SK-N-SH (cell line): Measurements from ENCODE around the gene MCM3AP. TPM values are rescaled to one million over a fixed set of nuclear protein-coding genes. Genes with fewer than 3 reads are reported as not detected.
A peak's percentile ranks its signal among the peaks of the same experiment; 100 is the strongest.

Source experiments
- CTCF ChIA-PET: fragments of 300-600, 350-600 bp; formaldehyde crosslinking; extraction: SDS; loops from one replicate; lab custom pipeline; 2021; lab: Yijun Ruan, JAX
- POLR2A ChIA-PET: fragments of 350-600 bp; sonication (Branson Sonifier 250); formaldehyde crosslinking; extraction: SDS; loops from one replicate; lab custom pipeline; 2020; ENCODE audit warnings: antibody characterized with exemption, inconsistent platforms; lab: Yijun Ruan, JAX
- DNase-seq: peaks from one replicate; pipeline ENCODE4 v3.0.0; 2012
- H2AFZ ChIP-seq: fragments of 200-600 bp; sonication (generic); 2 replicates; pipeline ENCODE4 v1.8.1; 2016; ENCODE audit warnings: antibody characterized with exemption, mild to moderate bottlenecking, low read depth
- H3F3A ChIP-seq: fragments of 200-600 bp; sonication (generic); replicated peaks from 2 replicates; pipeline ENCODE3; 2016; ENCODE audit warnings: antibody characterized with exemption, mild to moderate bottlenecking; ENCODE audit not compliant: insufficient read depth
- H3K27ac ChIP-seq, 2 experiments: fragments of 200-500 bp in 1 of 2; fragments of 200-600 bp in 1 of 2; sonication (Bioruptor generic) in 1 of 2; sonication (generic), shearing (Covaris generic) in 1 of 2; 2 replicates each; pipeline versions ENCODE4 v1.5.1 to v1.6.1; 2014 to 2016; ENCODE audit warnings: low read depth in 2 of 2, inconsistent platforms in 1 of 2, low read length in 1 of 2, mild to moderate bottlenecking in 1 of 2, mixed read lengths in 1 of 2
- H3K27me3 ChIP-seq: fragments of 200-600 bp; sonication (generic), shearing (Covaris generic); 2 replicates; pipeline ENCODE4 v1.6.1; 2016; ENCODE audit warnings: mixed run types; ENCODE audit not compliant: insufficient read depth
- H3K36me3 ChIP-seq, 2 experiments: fragments of 200-500 bp in 1 of 2; fragments of 200-600 bp in 1 of 2; sonication (Bioruptor generic) in 1 of 2; sonication (generic) in 1 of 2; replicated peaks in 1 of 2; 2 replicates each; pipeline versions ENCODE3 to v1.5.1; 2014 to 2016; ENCODE audit warnings: low read length in 1 of 2, mild to moderate bottlenecking in 1 of 2; ENCODE audit not compliant: insufficient read depth in 2 of 2, control insufficient read depth in 1 of 2
- H3K4me1 ChIP-seq, 2 experiments: fragments of 200-500 bp in 1 of 2; fragments of 200-600 bp in 1 of 2; sonication (Bioruptor generic) in 1 of 2; sonication (generic), shearing (Covaris generic) in 1 of 2; 2 replicates each; pipeline versions ENCODE4 v1.5.1 to v1.6.1; 2014 to 2016; ENCODE audit warnings: low read depth in 1 of 2, low read length in 1 of 2, mixed run types in 1 of 2; ENCODE audit not compliant: insufficient read depth in 2 of 2, control insufficient read depth in 1 of 2
- H3K4me2 ChIP-seq: fragments of 200-600 bp; sonication (generic), shearing (Covaris generic); 2 replicates; pipeline ENCODE4 v1.6.1; 2017; ENCODE audit warnings: mixed run types
- H3K4me3 ChIP-seq, 2 experiments: fragments of 200-500 bp in 1 of 2; fragments of 200-600 bp in 1 of 2; sonication (Bioruptor generic) in 1 of 2; sonication (generic), shearing (Covaris generic) in 1 of 2; 2 replicates each; pipeline versions ENCODE4 v1.5.1 to v1.8.1; 2014 to 2016; ENCODE audit warnings: low read depth in 2 of 2, inconsistent platforms in 1 of 2, low read length in 1 of 2, mild to moderate bottlenecking in 1 of 2, mixed read lengths in 1 of 2, moderate library complexity in 1 of 2
- H3K79me2 ChIP-seq: fragments of 200-600 bp; sonication (generic); 2 replicates; pipeline ENCODE4 v1.8.1; 2017; ENCODE audit warnings: mild to moderate bottlenecking; ENCODE audit not compliant: insufficient read depth
- H3K9ac ChIP-seq: fragments of 200-600 bp; sonication (generic); 2 replicates; pipeline ENCODE4 v1.6.1; 2017; ENCODE audit warnings: mixed run types
- H3K9me2 ChIP-seq: fragments of 200-600 bp; sonication (generic); 2 replicates; pipeline ENCODE4 v1.6.1; 2017; ENCODE audit warnings: mixed run types
- H3K9me3 ChIP-seq: fragments of 200-600 bp; sonication (generic); 2 replicates; pipeline ENCODE4 v1.6.1; 2017; ENCODE audit warnings: mixed run types, mild to moderate bottlenecking, moderate library complexity
- H4K20me1 ChIP-seq: fragments of 200-600 bp; sonication (generic); 2 replicates; pipeline ENCODE4 v1.6.1; 2017; ENCODE audit warnings: mild to moderate bottlenecking, mixed run types; ENCODE audit not compliant: insufficient read depth
- EZH2phosphoT487 ChIP-seq: fragments of 200-600 bp; sonication (generic); IDR thresholded peaks from 2 replicates; pipeline ENCODE4 v1.6.1; 2017; ENCODE audit warnings: low read depth, mixed run types, mild to moderate bottlenecking, antibody characterized with exemption, moderate library complexity, borderline replicate concordance
- FOSL2 ChIP-seq: IDR thresholded peaks from 2 replicates; pipeline ENCODE4 v1.4.0; 2012; ENCODE audit warnings: low read depth, mild to moderate bottlenecking, moderate library complexity, borderline replicate concordance
- FOXJ3 ChIP-seq: sonication (generic); formaldehyde crosslinking; IDR thresholded peaks from 2 replicates; pipeline ENCODE4 v1.5.1; 2020; ENCODE audit warnings: mild to moderate bottlenecking, missing genetic modification reagents
- FOXM1 ChIP-seq: IDR thresholded peaks from 2 replicates; pipeline ENCODE4 v1.4.0; 2012; ENCODE audit warnings: low read depth, mild to moderate bottlenecking
- GATA2 ChIP-seq: sonication (generic); formaldehyde crosslinking; IDR thresholded peaks from 2 replicates; pipeline ENCODE4 v1.5.0; 2020; ENCODE audit warnings: mild to moderate bottlenecking, missing genetic modification reagents
- JUND ChIP-seq: IDR thresholded peaks from 2 replicates; pipeline ENCODE4 v1.4.0; 2012
- MEF2A ChIP-seq: IDR thresholded peaks from 2 replicates; pipeline ENCODE4 v1.4.0; 2012; ENCODE audit warnings: low read depth, borderline replicate concordance
- NRF1 ChIP-seq: IDR thresholded peaks from 2 replicates; pipeline ENCODE4 v1.6.1; 2012; ENCODE audit warnings: low read depth, mild to moderate bottlenecking, low read length
- POLR2AphosphoS5 ChIP-seq: IDR thresholded peaks from 2 replicates; pipeline ENCODE4 v1.6.1; 2012; ENCODE audit warnings: low read depth, low read length
- RAD21 ChIP-seq: IDR thresholded peaks from 2 replicates; pipeline ENCODE4 v1.6.1; 2012; ENCODE audit warnings: mild to moderate bottlenecking, low read length
- RCOR1 ChIP-seq: fragments of 150-350 bp; IDR thresholded peaks from 2 replicates; pipeline ENCODE4 v1.6.1; 2017; ENCODE audit warnings: antibody characterized with exemption, low read length
- RFX5 ChIP-seq: IDR thresholded peaks from 2 replicates; pipeline ENCODE4 v1.6.1; 2012; ENCODE audit warnings: mild to moderate bottlenecking, improper control_type of control experiment, low read length
- RXRA ChIP-seq: IDR thresholded peaks from 2 replicates; pipeline ENCODE4 v1.4.0; 2012; ENCODE audit warnings: low read depth, mild to moderate bottlenecking, borderline replicate concordance
- TAF1 ChIP-seq: IDR thresholded peaks from 2 replicates; pipeline ENCODE4 v1.6.1; 2012; ENCODE audit warnings: low read depth, mild to moderate bottlenecking, low read length, moderate library complexity, borderline replicate concordance
- TCF12 ChIP-seq: IDR thresholded peaks from 2 replicates; pipeline ENCODE4 v1.4.0; 2012
- YY1 ChIP-seq: IDR thresholded peaks from 2 replicates; pipeline ENCODE4 v1.4.0; 2012; ENCODE audit warnings: low read depth, mild to moderate bottlenecking
- WGBS: methylation state at CpG from one replicate; pipeline ENCODE4 v1.1.6; 2017; ENCODE audit warnings: low lambda C conversion rate; 5-methylcytosine and 5-hydroxymethylcytosine counted together
- polyA plus RNA-seq, 3 experiments: library from polyadenylated mRNA; depleted of rRNA; stranded (reverse); fragments of >200 nt; gene quantifications; 2 replicates each; pipeline ENCODE4 v1.2.3, GENCODE V29; 2012
- TF ChIP-seq, protein P1 (sequence below): IDR thresholded peaks from 2 replicates; pipeline ENCODE4 v1.6.1; 2012; ENCODE audit warnings: mild to moderate bottlenecking, low read depth, low read length, moderate library complexity
- TF ChIP-seq, protein P2 (sequence below): fragments of 150-350 bp; IDR thresholded peaks from 2 replicates; pipeline ENCODE4 v1.6.1; 2017; ENCODE audit warnings: antibody characterized with exemption, low read length, low read depth, borderline replicate concordance
- TF ChIP-seq, protein P3 (sequence below): IDR thresholded peaks from 2 replicates; pipeline ENCODE4 v1.4.0; 2012; ENCODE audit warnings: low read depth, borderline replicate concordance

MCM3AP gene
- polyA plus RNA-seq, 1 of the 3 experiments (the other 2 are of a cell fraction): 42.9 TPM

DNA sequence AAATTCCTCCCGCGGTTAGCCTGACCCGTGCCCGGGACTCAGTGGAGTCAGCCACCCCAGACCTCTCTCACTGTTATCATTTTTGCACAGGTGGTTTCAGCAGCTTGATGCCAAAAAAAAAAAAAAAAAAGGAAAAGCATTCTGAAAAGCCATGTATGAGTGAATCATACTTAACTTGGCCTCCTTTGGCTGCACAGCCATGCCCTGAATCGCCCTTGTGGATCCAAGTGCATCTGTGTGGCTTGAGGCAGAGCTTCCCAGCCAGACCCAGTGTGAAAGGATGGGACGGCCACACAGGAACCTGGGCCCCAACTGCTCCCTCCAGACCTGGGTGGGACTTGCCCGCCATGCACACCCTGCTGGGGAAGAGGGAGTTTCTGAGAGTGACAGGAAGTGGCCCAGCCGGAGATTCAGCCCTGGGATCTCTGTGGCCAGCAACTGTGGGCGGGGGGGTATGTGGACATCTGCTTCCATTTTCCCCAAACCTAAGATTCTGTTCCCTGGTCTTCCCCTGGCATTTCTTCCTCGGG lies 9.3 kb upstream of the MCM3AP start:
- Histone ChIP-seq H3K36me3 (peaks cover 5 to 8% of the 10 kb centered on the region in 2 experiments), H3F3A (no peaks in the 10 kb centered on the region), H3K4me2 (0 out of 2 replicates have a peak overlapping the region, but pooled peaks have one; percentile 27), H3K79me2 (peaks cover 6% of the 10 kb centered on the region; the same call in 1 of the 2 replicates), H3K27ac (peak overlapping the region in 1 of 2 experiments; percentile 46; a peak in 3 of 4 replicates), H3K9me2 (no peaks in the 10 kb centered on the region), H3K27me3 (no peaks in the 10 kb centered on the region), H3K9ac (no peak overlapping the region), H3K9me3 (no peaks in the 10 kb centered on the region), H3K4me3 (no peak overlapping the region), H3K4me1 (peaks cover 7 to 8% of the 10 kb centered on the region in 2 experiments; a peak in 3 of 4 replicates), H2AFZ (no peak overlapping the region), H4K20me1 (no peaks in the 10 kb centered on the region)
- peak; percentile 51 for DNase-seq
- ChIA-PET POLR2A (no interaction called here), CTCF (no interaction called here)
- 74% methylated on average over 8 of the region's 10 CpGs for WGBS
- TF ChIP-seq POLR2AphosphoS5 (no peak), MEF2A (no peak), FOXM1 (no peak), NRF1 (no peak)

DNA sequence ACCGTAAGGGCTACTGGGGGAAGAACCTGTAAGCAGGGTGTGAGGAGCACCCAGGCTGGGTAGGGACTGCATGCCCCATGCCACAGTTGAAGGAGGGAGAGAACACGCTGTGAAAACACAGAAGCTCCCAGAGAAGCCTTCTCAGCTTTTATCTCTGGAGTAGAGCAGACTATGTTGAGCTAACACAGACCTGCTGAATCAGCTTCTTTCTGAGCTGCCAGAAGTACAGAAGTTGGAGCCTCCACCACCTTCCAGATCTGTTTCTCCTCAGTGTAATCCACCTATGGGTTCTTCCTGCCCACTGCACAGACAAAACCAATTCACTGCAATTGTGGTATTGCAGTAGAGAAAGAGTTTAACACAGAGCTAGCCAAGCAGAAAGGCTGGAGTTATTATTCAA lies 6.2 kb upstream of the MCM3AP start:
- ChIA-PET CTCF (no interaction called here), POLR2A (no interaction called here)
- no peak overlapping the region for H3K4me2 ChIP-seq
- H3K9ac ChIP-seq: no peak overlapping the region
- no peak overlapping the region for H3K4me3 ChIP-seq
- H3K9me2 ChIP-seq: no peaks in the 10 kb centered on the region
- peaks cover 8 to 10% of the 10 kb centered on the region in 2 experiments for H3K36me3 ChIP-seq
- no peaks in the 10 kb centered on the region for H3K27me3 ChIP-seq
- H3K79me2 ChIP-seq: peaks cover 29% of the 10 kb centered on the region
- H2AFZ ChIP-seq: no peak overlapping the region
- H3K27ac ChIP-seq: no peak overlapping the region
- peaks cover 4% of the 10 kb centered on the region for H3F3A ChIP-seq
- 96% methylated on average over 2 of the region's 2 CpGs for WGBS
- no peaks in the 10 kb centered on the region for H3K9me3 ChIP-seq
- H3K4me1 ChIP-seq: peaks cover 11 to 14% of the 10 kb centered on the region in 2 experiments; a peak in 3 of 4 replicates
- DNase-seq: no peak
- no peaks in the 10 kb centered on the region for H4K20me1 ChIP-seq
- TF ChIP-seq, protein P1, sequence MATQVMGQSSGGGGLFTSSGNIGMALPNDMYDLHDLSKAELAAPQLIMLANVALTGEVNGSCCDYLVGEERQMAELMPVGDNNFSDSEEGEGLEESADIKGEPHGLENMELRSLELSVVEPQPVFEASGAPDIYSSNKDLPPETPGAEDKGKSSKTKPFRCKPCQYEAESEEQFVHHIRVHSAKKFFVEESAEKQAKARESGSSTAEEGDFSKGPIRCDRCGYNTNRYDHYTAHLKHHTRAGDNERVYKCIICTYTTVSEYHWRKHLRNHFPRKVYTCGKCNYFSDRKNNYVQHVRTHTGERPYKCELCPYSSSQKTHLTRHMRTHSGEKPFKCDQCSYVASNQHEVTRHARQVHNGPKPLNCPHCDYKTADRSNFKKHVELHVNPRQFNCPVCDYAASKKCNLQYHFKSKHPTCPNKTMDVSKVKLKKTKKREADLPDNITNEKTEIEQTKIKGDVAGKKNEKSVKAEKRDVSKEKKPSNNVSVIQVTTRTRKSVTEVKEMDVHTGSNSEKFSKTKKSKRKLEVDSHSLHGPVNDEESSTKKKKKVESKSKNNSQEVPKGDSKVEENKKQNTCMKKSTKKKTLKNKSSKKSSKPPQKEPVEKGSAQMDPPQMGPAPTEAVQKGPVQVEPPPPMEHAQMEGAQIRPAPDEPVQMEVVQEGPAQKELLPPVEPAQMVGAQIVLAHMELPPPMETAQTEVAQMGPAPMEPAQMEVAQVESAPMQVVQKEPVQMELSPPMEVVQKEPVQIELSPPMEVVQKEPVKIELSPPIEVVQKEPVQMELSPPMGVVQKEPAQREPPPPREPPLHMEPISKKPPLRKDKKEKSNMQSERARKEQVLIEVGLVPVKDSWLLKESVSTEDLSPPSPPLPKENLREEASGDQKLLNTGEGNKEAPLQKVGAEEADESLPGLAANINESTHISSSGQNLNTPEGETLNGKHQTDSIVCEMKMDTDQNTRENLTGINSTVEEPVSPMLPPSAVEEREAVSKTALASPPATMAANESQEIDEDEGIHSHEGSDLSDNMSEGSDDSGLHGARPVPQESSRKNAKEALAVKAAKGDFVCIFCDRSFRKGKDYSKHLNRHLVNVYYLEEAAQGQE: no peak
- no peak for TF ChIP-seq RFX5
- TF ChIP-seq EZH2phosphoT487: no peak
- TF ChIP-seq TAF1: no peak
- TF ChIP-seq FOSL2: no peak
- no peak for TF ChIP-seq TCF12
- no peak for TF ChIP-seq YY1
- no peak for TF ChIP-seq RXRA
- TF ChIP-seq RCOR1: no peak
- TF ChIP-seq GATA2 (CRISPR knock-in tag): no peak
- no peak for TF ChIP-seq JUND
- no peak for TF ChIP-seq RAD21
- TF ChIP-seq, protein P2, sequence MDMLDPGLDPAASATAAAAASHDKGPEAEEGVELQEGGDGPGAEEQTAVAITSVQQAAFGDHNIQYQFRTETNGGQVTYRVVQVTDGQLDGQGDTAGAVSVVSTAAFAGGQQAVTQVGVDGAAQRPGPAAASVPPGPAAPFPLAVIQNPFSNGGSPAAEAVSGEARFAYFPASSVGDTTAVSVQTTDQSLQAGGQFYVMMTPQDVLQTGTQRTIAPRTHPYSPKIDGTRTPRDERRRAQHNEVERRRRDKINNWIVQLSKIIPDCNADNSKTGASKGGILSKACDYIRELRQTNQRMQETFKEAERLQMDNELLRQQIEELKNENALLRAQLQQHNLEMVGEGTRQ: no peak
- TF ChIP-seq NRF1: no peak
- no peak for TF ChIP-seq FOXJ3
- TF ChIP-seq, protein P3, sequence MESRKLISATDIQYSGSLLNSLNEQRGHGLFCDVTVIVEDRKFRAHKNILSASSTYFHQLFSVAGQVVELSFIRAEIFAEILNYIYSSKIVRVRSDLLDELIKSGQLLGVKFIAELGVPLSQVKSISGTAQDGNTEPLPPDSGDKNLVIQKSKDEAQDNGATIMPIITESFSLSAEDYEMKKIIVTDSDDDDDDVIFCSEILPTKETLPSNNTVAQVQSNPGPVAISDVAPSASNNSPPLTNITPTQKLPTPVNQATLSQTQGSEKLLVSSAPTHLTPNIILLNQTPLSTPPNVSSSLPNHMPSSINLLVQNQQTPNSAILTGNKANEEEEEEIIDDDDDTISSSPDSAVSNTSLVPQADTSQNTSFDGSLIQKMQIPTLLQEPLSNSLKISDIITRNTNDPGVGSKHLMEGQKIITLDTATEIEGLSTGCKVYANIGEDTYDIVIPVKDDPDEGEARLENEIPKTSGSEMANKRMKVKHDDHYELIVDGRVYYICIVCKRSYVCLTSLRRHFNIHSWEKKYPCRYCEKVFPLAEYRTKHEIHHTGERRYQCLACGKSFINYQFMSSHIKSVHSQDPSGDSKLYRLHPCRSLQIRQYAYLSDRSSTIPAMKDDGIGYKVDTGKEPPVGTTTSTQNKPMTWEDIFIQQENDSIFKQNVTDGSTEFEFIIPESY: no peak
